Mesenchymal stem cell (in vitro differentiated cells and primary cell): ENCODE data around the gene NONO.

Source experiments
- DNase-seq: peaks from one replicate; pipeline ENCODE4 v3.0.0-alpha.2; 2013
- H2AFZ ChIP-seq: one replicate; pipeline ENCODE4 v1.6.1; 2013; ENCODE audit warnings: low read depth, mild to moderate bottlenecking, control low read depth, inconsistent platforms, low read length, moderate library complexity
- H2AK5ac ChIP-seq: 2 replicates; pipeline ENCODE4 v1.6.1; 2013; ENCODE audit warnings: low read length, moderate library complexity, mild to moderate bottlenecking, inconsistent platforms; ENCODE audit not compliant: severe bottlenecking
- H2BK120ac ChIP-seq: one replicate; pipeline ENCODE4 v1.6.1; 2013; ENCODE audit warnings: low read depth, mild to moderate bottlenecking, inconsistent platforms, low read length, moderate library complexity
- H2BK12ac ChIP-seq, 2 experiments: one replicate each; pipeline ENCODE4 v1.6.1; 2013; ENCODE audit warnings: inconsistent platforms in 2 of 2, low read length in 2 of 2, mild to moderate bottlenecking in 2 of 2, moderate library complexity in 2 of 2, control low read depth in 1 of 2
- H2BK15ac ChIP-seq: one replicate; pipeline ENCODE4 v1.6.1; 2013; ENCODE audit warnings: mild to moderate bottlenecking, low read depth, inconsistent platforms; ENCODE audit not compliant: poor library complexity, severe bottlenecking
- H2BK5ac ChIP-seq: 2 replicates; pipeline ENCODE4 v1.6.1; 2013; ENCODE audit warnings: low read depth, mild to moderate bottlenecking, low read length, control low read depth, inconsistent platforms; ENCODE audit not compliant: poor library complexity, severe bottlenecking
- H3K14ac ChIP-seq, 2 experiments: one replicate each; pipeline ENCODE4 v1.6.1; 2013; ENCODE audit warnings: inconsistent platforms in 2 of 2, low read length in 2 of 2, control low read depth in 1 of 2, mild to moderate bottlenecking in 1 of 2, moderate library complexity in 1 of 2
- H3K18ac ChIP-seq, 2 experiments: one replicate each; pipeline ENCODE4 v1.6.1; 2013; ENCODE audit warnings: inconsistent platforms in 2 of 2, low read length in 2 of 2, control low read depth in 1 of 2, low read depth in 1 of 2, mild to moderate bottlenecking in 1 of 2
- H3K23ac ChIP-seq, 2 experiments: one replicate each; pipeline ENCODE4 v1.6.1; 2013; ENCODE audit warnings: inconsistent platforms in 2 of 2, low read length in 2 of 2, mild to moderate bottlenecking in 2 of 2, moderate library complexity in 2 of 2, control low read depth in 1 of 2
- H3K27ac ChIP-seq: 2 replicates; pipeline ENCODE4 v1.5.1; 2013; ENCODE audit warnings: mild to moderate bottlenecking, moderate library complexity, low read length, control low read depth, inconsistent platforms; ENCODE audit not compliant: poor library complexity, severe bottlenecking
- H3K27me3 ChIP-seq, 2 experiments: 2 replicates each; pipeline versions ENCODE4 v1.6.1 to v1.7.0; 2013; ENCODE audit warnings: low read length in 2 of 2, mild to moderate bottlenecking in 2 of 2, moderate library complexity in 2 of 2, control low read depth in 1 of 2, inconsistent platforms in 1 of 2; ENCODE audit not compliant: control insufficient read depth in 1 of 2, insufficient read depth in 1 of 2
- H3K36me3 ChIP-seq, 2 experiments: 2 replicates each; pipeline versions ENCODE4 v1.6.1 to v1.7.0; 2013; ENCODE audit warnings: low read length in 2 of 2, control low read depth in 1 of 2, inconsistent platforms in 1 of 2, low read depth in 1 of 2, mild to moderate bottlenecking in 1 of 2; ENCODE audit not compliant: insufficient read depth in 2 of 2, control insufficient read depth in 1 of 2
- H3K4ac ChIP-seq, 2 experiments: one replicate each; pipeline ENCODE4 v1.6.1; 2013; ENCODE audit warnings: inconsistent platforms in 2 of 2, low read length in 2 of 2, mild to moderate bottlenecking in 2 of 2, moderate library complexity in 2 of 2, control low read depth in 1 of 2, low read depth in 1 of 2
- H3K4me1 ChIP-seq: 2 replicates; pipeline ENCODE4 v1.6.1; 2013; ENCODE audit warnings: low read depth, low read length, control low read depth; ENCODE audit not compliant: control insufficient read depth, insufficient read depth
- H3K4me2 ChIP-seq: 2 replicates; pipeline ENCODE4 v1.6.1; 2013; ENCODE audit warnings: low read length, mild to moderate bottlenecking, inconsistent platforms; ENCODE audit not compliant: poor library complexity, severe bottlenecking
- H3K4me3 ChIP-seq, 2 experiments: 2 replicates each; pipeline versions ENCODE4 v1.5.1 to v1.7.0; 2013; ENCODE audit warnings: low read length in 2 of 2, mild to moderate bottlenecking in 2 of 2, control low read depth in 1 of 2, low read depth in 1 of 2; ENCODE audit not compliant: insufficient read depth in 1 of 2
- H3K79me1 ChIP-seq: replicated peaks from 2 replicates; pipeline ENCODE4 v1.6.1; 2013; ENCODE audit warnings: mild to moderate bottlenecking, control low read depth, low read length, inconsistent platforms; ENCODE audit not compliant: poor library complexity, severe bottlenecking
- H3K9ac ChIP-seq: 2 replicates; pipeline ENCODE4 v1.7.0; 2013; ENCODE audit warnings: mild to moderate bottlenecking, low read length, moderate library complexity
- H3K9me3 ChIP-seq: 2 replicates; pipeline ENCODE4 v1.7.0; 2013; ENCODE audit warnings: mild to moderate bottlenecking, low read length; ENCODE audit not compliant: control insufficient read depth
- H4K8ac ChIP-seq: one replicate; pipeline ENCODE4 v1.6.1; 2013; ENCODE audit warnings: inconsistent platforms, mild to moderate bottlenecking, low read length, moderate library complexity
- H4K91ac ChIP-seq: one replicate; pipeline ENCODE4 v1.6.1; 2013; ENCODE audit warnings: mild to moderate bottlenecking, low read length, inconsistent platforms
- WGBS: methylation state at CpG from one replicate; pipeline ENCODE4 v1.1.7; 2013; ENCODE audit warnings: mixed read lengths; 5-methylcytosine and 5-hydroxymethylcytosine counted together

NONO gene

DNA sequence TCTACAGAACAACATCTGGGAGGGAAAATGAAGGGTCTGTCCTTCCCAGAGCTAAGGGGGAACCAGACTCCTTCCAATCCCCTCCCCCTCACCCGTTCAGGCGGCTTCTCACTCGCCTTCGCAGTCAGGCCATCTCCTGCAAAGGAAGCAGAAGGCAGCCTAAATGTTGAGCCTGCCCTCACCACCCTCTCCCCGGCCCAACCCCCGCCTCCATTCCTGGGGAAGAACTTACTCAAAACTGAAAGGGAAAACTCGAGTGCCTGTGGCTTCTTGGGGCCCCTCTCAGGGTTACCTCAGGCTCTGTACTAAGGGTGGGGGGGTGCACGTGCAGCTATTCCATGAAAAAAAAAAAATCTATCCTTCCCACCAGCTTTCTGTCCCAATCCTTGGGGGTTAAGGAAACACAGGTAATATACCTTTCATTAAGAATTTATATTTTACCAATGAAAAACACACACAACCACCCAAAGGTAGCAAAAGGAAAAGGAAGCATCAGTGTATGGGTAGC is 31.9 kb upstream of the NONO start:
- Histone ChIP-seq H2AK5ac (no peak overlapping the region), H3K9ac (no peak overlapping the region), H3K4me1 (peaks cover 14% of the 10 kb centered on the region), H3K27ac (no peak overlapping the region), H3K36me3 (peaks cover 40 to 41% of the 10 kb centered on the region in 2 experiments), H3K14ac (no peak overlapping the region), H4K91ac (no peak overlapping the region), H3K18ac (peak overlapping the region in 1 of 2 experiments; percentile 34), H2BK120ac (no peak overlapping the region), H3K23ac (no peak overlapping the region), H2BK15ac (no peak overlapping the region), H2AFZ (no peak overlapping the region), H3K27me3 (peaks cover 0 to 3% of the 10 kb centered on the region in 2 experiments), H3K9me3 (no peaks in the 10 kb centered on the region), H3K79me1 (peaks cover 12% of the 10 kb centered on the region), H3K4ac (no peak overlapping the region), H3K4me2 (no peak overlapping the region), H3K4me3 (peak overlapping the region in 1 of 2 experiments; percentile 85), H2BK12ac (no peak overlapping the region), H2BK5ac (no peak overlapping the region), H4K8ac (no peak overlapping the region)
- WGBS: 10% methylated on average over 2 of the region's 8 CpGs
- DNase-seq: peak; percentile 18

GRCh38 chrX:71252221-71252620 is 31.2 kb upstream of the NONO start:
- Histone ChIP-seq H3K4me1 (peaks cover 14% of the 10 kb centered on the region), H3K23ac (peak overlapping the region in 1 of 2 experiments; percentile 35), H2BK12ac (peak overlapping the region in 1 of 2 experiments; percentile 54), H3K27me3 (peaks cover 0 to 3% of the 10 kb centered on the region in 2 experiments), H3K79me1 (peaks cover 10% of the 10 kb centered on the region), H3K4ac (no peak overlapping the region), H4K91ac (no peak overlapping the region), H3K9me3 (no peaks in the 10 kb centered on the region), H2AK5ac (no peak overlapping the region), H2BK5ac (no peak overlapping the region), H3K4me3 (peak overlapping the region in 1 of 2 experiments; percentile 85), H2AFZ (no peak overlapping the region), H3K18ac (no peak overlapping the region), H3K4me2 (peak overlapping the region; percentile 76), H3K9ac (peak overlapping the region; percentile 87), H3K14ac (no peak overlapping the region), H3K27ac (no peak overlapping the region), H4K8ac (no peak overlapping the region), H2BK15ac (no peak overlapping the region), H2BK120ac (no peak overlapping the region), H3K36me3 (peaks cover 34 to 37% of the 10 kb centered on the region in 2 experiments)
- DNase-seq: no peak
- WGBS: 78% methylated on average over 2 of the region's 2 CpGs

GRCh38 chrX:71253253-71254091 is 30.0 kb upstream of the NONO start:
- Histone ChIP-seq H3K79me1 (peaks cover 5% of the 10 kb centered on the region), H2BK12ac (peak overlapping the region in 1 of 2 experiments; percentile 42), H3K9me3 (no peaks in the 10 kb centered on the region), H2AFZ (no peak overlapping the region), H3K4me3 (peak overlapping the region; percentile 71 to 85), H3K4ac (peak overlapping the region in 1 of 2 experiments; percentile 89), H4K91ac (peak overlapping the region; percentile 90), H4K8ac (no peak overlapping the region), H3K4me2 (peak overlapping the region; percentile 76), H2AK5ac (no peak overlapping the region), H3K9ac (peak overlapping the region; percentile 87), H3K27me3 (peaks cover 0 to 3% of the 10 kb centered on the region in 2 experiments), H3K14ac (peak overlapping the region in 1 of 2 experiments; percentile 75), H2BK15ac (no peak overlapping the region), H3K4me1 (peaks cover 14% of the 10 kb centered on the region), H3K27ac (peak overlapping the region; percentile 34), H2BK120ac (peak overlapping the region; percentile 49), H2BK5ac (no peak overlapping the region), H3K36me3 (peaks cover 22 to 25% of the 10 kb centered on the region in 2 experiments), H3K18ac (peak overlapping the region; percentile 69 to 91), H3K23ac (no peak overlapping the region)
- peak; percentile 50 for DNase-seq
- under 1% methylated on average over 18 of the region's 35 CpGs for WGBS
